Lower leg skin (tissue), 3 donors: Measurements from ENCODE around the gene PACSIN2.

Source experiments
- POLR2A ChIP-seq, 2 donors: fragments of 450-650 bp; IDR thresholded peaks; one replicate each; pipeline ENCODE4 v1.6.1; 2016 to 2017; ENCODE audit warnings: antibody characterized with exemption in 2 of 2, mild to moderate bottlenecking in 1 of 2, moderate library complexity in 1 of 2
- TF ChIP-seq, protein P1 (sequence below), 3 donors: fragments of 450-650 bp; IDR thresholded peaks; one replicate each; pipeline ENCODE4 v1.5.1; 2016; ENCODE audit warnings: antibody characterized with exemption in 3 of 3, mild to moderate bottlenecking in 3 of 3, moderate library complexity in 2 of 3

DNA sequence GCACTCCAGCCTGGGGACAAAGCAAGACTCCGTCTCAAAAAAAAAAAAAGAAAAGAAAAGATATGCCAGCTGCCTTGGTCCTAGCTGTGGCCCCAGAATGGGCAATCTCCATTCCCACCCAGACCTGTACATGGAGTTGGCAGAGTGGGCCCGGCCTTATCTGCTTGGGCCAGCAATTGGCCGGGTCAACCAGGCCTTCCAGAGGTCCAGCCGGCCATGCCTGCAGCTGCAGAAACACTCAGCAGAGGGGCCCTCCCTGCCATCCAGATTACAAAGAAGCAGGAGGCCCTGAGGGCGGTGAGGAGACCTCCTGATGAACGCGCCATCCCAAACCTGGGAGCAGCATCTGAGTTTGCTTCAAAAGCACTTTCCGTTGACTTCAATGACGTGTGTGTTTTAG, 131.0 kb downstream of the PACSIN2 start:
- no peak for TF ChIP-seq POLR2A (IDR thresholded peaks at IDR 0.05)
- TF ChIP-seq, protein P1, sequence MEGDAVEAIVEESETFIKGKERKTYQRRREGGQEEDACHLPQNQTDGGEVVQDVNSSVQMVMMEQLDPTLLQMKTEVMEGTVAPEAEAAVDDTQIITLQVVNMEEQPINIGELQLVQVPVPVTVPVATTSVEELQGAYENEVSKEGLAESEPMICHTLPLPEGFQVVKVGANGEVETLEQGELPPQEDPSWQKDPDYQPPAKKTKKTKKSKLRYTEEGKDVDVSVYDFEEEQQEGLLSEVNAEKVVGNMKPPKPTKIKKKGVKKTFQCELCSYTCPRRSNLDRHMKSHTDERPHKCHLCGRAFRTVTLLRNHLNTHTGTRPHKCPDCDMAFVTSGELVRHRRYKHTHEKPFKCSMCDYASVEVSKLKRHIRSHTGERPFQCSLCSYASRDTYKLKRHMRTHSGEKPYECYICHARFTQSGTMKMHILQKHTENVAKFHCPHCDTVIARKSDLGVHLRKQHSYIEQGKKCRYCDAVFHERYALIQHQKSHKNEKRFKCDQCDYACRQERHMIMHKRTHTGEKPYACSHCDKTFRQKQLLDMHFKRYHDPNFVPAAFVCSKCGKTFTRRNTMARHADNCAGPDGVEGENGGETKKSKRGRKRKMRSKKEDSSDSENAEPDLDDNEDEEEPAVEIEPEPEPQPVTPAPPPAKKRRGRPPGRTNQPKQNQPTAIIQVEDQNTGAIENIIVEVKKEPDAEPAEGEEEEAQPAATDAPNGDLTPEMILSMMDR (IDR thresholded peaks at IDR 0.05), result no peak
